HepG2 (cell line): ENCODE measurements around the gene CMIP.
A peak's percentile ranks its signal among the peaks of the same experiment; 100 is the strongest.

Experiments
- MAFK ChIP-seq, 2 experiments: IDR thresholded peaks in 1 of 2; conservative IDR thresholded peaks in 1 of 2; 2 replicates each; pipeline ENCODE4 v1.6.1; 2011; ENCODE audit warnings: improper control_type of control experiment in 2 of 2, low read length in 2 of 2
- ZNF253 ChIP-seq: sonication (generic); formaldehyde crosslinking; IDR thresholded peaks from 2 replicates; pipeline ENCODE4 v1.8.0; 2022; ENCODE audit warnings: mild to moderate bottlenecking, missing genetic modification reagents, borderline replicate concordance
- TF ChIP-seq, protein P1 (sequence below): sonication (generic); formaldehyde crosslinking; IDR thresholded peaks from 2 replicates; pipeline ENCODE4 v1.4.0; 2020; ENCODE audit warnings: missing genetic modification reagents
- TF ChIP-seq, protein P2 (sequence below): sonication (generic); formaldehyde crosslinking; IDR thresholded peaks from 2 replicates; pipeline ENCODE4 v1.5.1; 2020; ENCODE audit warnings: missing genetic modification reagents, mild to moderate bottlenecking, borderline replicate concordance

DNA sequence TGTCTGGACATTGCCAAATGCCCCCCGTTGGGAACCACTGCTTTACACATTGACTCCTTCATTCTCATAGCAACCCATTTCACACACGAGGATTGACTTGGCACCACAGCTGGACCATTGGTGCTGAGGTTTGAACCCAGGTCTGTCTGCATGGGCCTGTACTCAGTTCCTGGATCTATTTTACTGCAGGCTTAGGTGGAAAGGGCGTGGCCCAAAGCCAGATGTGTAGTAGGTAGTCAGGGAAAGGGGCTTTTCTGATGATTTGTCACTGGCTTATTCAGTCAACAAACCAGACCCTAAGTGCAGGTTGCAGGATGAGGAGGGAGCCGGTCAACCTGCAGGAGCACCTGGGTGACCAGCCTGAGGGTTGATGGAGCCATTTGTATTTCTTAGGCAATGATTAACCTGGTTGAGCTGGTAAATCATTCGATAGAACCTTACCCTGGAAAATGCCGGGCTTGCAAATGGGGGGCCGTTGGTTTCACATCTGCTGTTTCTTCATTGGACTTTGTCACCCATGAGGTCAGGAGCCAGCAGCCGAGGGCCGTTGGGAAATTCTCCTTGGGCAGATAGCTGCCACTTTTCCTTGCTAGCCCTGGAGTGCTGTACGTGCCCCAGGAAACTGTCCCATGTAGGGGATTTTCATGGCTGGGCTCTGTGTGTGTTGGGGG, 104.4 kb downstream of the CMIP start:
- TF ChIP-seq MAFK (conservative IDR thresholded peaks at IDR 0.05 in 1 of 2, IDR thresholded peaks at IDR 0.05 in 1 of 2; ENCODE audit: low read length in 2 of 2): peak; percentile 70 to 82
- TF ChIP-seq, protein P1, sequence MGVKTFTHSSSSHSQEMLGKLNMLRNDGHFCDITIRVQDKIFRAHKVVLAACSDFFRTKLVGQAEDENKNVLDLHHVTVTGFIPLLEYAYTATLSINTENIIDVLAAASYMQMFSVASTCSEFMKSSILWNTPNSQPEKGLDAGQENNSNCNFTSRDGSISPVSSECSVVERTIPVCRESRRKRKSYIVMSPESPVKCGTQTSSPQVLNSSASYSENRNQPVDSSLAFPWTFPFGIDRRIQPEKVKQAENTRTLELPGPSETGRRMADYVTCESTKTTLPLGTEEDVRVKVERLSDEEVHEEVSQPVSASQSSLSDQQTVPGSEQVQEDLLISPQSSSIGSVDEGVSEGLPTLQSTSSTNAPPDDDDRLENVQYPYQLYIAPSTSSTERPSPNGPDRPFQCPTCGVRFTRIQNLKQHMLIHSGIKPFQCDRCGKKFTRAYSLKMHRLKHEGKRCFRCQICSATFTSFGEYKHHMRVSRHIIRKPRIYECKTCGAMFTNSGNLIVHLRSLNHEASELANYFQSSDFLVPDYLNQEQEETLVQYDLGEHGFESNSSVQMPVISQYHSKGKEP (CRISPR knock-in tag): no peak
- TF ChIP-seq, protein P2, sequence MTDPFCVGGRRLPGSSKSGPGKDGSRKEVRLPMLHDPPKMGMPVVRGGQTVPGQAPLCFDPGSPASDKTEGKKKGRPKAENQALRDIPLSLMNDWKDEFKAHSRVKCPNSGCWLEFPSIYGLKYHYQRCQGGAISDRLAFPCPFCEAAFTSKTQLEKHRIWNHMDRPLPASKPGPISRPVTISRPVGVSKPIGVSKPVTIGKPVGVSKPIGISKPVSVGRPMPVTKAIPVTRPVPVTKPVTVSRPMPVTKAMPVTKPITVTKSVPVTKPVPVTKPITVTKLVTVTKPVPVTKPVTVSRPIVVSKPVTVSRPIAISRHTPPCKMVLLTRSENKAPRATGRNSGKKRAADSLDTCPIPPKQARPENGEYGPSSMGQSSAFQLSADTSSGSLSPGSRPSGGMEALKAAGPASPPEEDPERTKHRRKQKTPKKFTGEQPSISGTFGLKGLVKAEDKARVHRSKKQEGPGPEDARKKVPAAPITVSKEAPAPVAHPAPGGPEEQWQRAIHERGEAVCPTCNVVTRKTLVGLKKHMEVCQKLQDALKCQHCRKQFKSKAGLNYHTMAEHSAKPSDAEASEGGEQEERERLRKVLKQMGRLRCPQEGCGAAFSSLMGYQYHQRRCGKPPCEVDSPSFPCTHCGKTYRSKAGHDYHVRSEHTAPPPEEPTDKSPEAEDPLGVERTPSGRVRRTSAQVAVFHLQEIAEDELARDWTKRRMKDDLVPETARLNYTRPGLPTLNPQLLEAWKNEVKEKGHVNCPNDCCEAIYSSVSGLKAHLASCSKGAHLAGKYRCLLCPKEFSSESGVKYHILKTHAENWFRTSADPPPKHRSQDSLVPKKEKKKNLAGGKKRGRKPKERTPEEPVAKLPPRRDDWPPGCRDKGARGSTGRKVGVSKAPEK (CRISPR knock-in tag): no peak
- no peak for TF ChIP-seq ZNF253 (CRISPR knock-in tag)
